GM18868 (cell line): Measurements from ENCODE around the gene RALGPS1.
A peak's percentile ranks its signal among the peaks of the same experiment; 100 is the strongest.

Source experiments
- ATAC-seq: cut with Tn5 transposase; IDR thresholded peaks from one replicate; pipeline ENCODE4 v1.9.1; 2021; ENCODE audit warnings: mild to moderate bottlenecking, moderate library complexity; ENCODE audit not compliant: unreplicated experiment

RALGPS1 gene

GRCh38 chr9:127149010-127149409, 234.4 kb downstream of the RALGPS1 start:
- ATAC-seq: no peak

GRCh38 chr9:127149463-127150390, 235.1 kb downstream of the RALGPS1 start:
- ATAC-seq: no peak

DNA sequence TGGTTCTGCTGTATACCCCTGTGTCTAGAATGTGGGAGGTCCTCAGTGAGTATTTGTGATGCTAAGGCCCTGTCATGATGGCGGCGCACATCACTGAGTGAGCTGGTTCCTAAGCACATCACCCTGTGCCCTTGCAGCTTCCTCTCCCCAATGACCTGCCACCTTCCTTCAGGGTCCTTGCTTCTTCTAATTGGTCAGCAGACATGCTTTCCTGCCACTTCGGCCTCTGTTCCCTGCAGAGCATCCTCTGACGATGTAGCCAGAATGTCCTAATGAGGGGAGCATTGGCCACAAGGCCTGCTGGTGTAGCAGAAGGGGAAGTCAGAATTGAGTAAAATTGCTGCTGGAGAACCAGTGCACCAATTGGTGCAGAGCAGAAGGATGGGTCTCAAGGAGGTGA, 238.9 kb downstream of the RALGPS1 start:
- ATAC-seq: no peak

- no peak for ATAC-seq
Measured at GRCh38 chr9:127154003-127154389, 239.4 kb downstream of the RALGPS1 start.

GRCh38 chr9:127154390-127155191, 240.0 kb downstream of the RALGPS1 start:
- peak; percentile 58 for ATAC-seq

- ATAC-seq: no peak
Measured at GRCh38 chr9:127155314-127155960, 240.9 kb downstream of the RALGPS1 start.

DNA sequence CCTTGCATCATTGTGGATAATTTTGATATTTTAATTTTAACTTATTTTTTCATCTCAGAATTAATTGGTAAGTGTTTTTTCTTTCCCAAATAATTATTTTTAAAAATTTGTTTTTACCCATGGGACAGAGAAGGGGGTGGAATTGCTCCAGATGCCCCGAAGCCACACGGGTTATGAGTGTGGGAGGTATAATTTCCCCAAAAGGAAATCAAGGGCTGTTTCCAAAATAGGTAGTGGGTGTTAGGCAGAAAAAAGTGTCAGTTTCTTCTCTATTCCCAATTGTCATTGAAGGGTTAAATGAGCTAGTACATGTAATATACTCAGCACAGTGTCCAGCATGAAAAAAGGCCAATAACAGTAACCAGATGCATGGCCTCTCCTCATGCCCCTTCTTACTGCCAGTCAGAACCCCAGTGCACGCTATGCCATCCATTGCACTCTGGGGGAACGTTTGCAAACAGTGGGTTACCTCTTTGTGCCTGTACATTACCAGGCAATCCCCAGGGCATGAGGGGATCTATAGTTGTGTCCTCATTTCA, 244.3 kb downstream of the RALGPS1 start:
- no peak for ATAC-seq

DNA sequence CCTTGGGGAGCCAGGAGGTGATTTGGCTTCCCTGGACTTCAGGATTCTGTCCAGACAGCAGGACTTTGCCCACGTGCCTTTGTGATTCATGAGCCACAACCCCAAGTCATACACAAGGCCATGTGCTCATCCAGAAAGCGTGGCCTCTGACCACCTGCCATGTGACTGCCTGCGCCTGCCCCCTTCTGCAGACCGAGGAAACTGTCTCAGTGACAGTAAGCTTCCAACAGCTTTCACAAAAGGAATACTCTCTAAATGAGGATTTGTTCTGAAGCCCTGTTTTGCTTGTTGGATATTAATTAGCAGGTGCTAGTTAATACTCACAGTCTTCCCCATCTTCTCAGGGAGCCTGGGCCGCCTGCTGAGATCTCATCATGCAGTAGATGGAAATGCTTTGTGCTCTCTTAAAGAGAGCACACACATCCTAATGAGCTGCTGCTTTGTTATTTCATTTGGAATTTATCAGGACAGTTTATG, 244.8 kb downstream of the RALGPS1 start:
- no peak for ATAC-seq

GRCh38 chr9:127159949-127160610, 245.5 kb downstream of the RALGPS1 start:
- no peak for ATAC-seq

GRCh38 chr9:127161081-127161624, 246.6 kb downstream of the RALGPS1 start:
- no peak for ATAC-seq

DNA sequence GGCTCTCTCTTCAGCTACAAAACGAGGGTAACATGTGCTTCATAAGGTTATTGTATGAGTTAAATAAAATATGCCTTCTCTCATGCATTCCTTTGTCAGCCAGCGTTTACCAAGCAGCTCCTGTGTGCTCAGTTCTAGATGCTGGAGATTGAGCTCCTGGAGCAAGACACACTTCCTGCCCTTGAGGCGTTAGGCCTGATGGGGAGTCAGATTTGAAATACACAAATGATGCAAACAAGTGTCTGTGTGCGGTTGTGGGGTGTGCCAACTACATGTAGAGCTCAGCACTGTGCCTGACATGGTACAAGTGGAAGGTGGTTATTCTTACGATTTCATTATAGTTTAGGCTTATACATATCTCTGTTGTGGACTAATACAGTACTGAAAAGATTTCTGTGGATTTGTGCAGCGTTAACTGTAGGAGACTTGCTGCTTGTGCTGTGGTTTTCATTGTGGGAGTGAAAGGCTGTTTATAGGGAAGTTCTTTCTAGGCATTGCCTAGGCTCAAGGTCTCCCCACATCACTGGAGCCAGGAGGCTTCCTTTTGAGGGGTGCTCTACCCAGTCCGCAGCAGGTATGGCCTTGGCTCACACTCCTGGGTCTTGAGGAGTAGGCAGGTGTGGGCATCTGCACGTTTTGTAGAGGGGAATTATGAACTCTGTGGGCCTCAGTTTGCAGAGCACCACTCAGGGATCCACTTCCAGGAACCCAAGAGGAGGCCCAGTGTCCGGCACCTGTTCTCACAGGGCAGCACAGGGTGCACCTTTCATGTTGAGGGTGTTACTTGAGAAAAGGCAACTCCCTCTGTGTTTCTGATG, 247.7 kb downstream of the RALGPS1 start:
- ATAC-seq: no peak

- ATAC-seq: no peak
Measured at GRCh38 chr9:127162864-127163365, 248.3 kb downstream of the RALGPS1 start.

- no peak for ATAC-seq
Measured at GRCh38 chr9:127163409-127163808, 248.8 kb downstream of the RALGPS1 start.

DNA sequence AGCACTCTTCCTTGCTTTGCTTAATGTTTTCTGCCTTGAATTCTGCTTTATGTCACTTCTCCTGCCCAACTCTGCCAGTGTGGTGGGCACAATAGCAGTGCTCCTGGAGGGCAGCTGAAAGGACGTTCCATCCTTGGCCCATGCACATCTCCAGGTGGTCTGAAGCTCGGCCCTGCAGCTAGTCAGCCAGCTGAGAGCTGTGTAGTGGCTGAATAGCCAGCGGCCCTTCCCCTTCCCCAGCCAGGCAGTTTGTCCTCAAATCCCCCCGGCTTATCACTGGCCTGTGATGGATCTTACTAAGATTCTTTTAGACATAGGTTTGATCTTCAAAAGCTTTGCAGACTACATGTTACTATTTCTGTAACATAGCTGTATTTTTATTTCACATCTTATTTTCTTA, 250.5 kb downstream of the RALGPS1 start:
- no peak for ATAC-seq

GRCh38 chr9:127166111-127166510, 251.5 kb downstream of the RALGPS1 start:
- ATAC-seq: no peak

- peak; percentile 68 for ATAC-seq
Measured at GRCh38 chr9:127166651-127167524, 252.3 kb downstream of the RALGPS1 start.

DNA sequence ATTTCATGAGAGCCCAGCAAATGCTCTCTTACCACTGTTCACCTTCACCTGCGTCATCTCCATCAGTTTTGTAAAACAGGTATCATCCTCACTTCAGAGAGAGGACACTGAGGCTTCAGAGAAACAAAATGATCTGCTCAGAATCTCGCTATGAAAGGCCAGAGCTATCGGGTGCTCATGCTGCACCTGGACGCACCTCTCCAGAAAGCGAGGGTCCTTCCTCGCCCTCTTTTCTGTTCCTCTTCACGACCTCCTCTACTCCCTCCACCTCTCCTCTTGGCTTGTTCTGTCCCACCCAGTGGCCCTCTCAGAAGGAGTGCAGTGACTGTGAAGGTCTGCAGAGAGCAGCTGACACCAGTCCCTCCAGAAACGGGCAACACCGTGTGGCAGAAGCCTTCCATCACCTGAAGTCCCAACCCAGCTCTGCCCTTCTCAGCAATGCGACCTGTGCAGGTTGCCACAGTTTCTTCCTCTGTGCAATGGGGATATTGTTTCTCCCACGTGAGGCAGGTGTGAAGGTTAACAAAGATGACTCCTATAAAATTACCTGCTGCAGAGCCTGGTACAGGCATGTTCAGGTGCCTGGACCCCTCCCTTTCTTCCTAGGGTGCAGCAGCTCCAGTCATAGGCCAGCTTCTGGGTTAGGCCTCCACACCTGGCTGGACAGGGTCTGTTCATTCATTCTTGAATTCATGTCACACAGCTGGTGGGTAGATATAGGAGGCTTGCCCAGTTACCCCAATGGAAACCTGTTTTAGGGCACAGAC, 253.2 kb downstream of the RALGPS1 start:
- ATAC-seq: no peak
